Suprapubic skin (tissue), 4 donors: ENCODE results near the gene DFFA. TPM values are rescaled to one million over a fixed set of nuclear protein-coding genes. Genes with fewer than 3 reads are reported as not detected.
A peak's percentile ranks its signal among the peaks of the same experiment; 100 is the strongest.
"Not testable (repeated sequence)": the region's sequence is repeated elsewhere in the genome, so short reads cannot be mapped to it uniquely, and the experiment has no call there.

ENCODE experiments used
- DNase-seq, 2 donors: peaks; one replicate each; pipeline ENCODE4 v3.0.0-alpha.2; 2019; ENCODE audit warnings: low spot score in 2 of 2
- H3K27ac ChIP-seq: fragments of 200-600 bp; sonication (generic); one replicate; pipeline ENCODE4 v1.5.1; 2019
- H3K27me3 ChIP-seq: fragments of 200-600 bp; sonication (generic); one replicate; pipeline ENCODE4 v1.5.1; 2019
- H3K36me3 ChIP-seq: fragments of 200-600 bp; sonication (generic); one replicate; pipeline ENCODE4 v1.5.1; 2019
- H3K4me1 ChIP-seq: fragments of 200-600 bp; sonication (generic); one replicate; pipeline ENCODE4 v1.5.1; 2019
- H3K4me3 ChIP-seq: fragments of 200-600 bp; sonication (generic); one replicate; pipeline ENCODE4 v1.5.1; 2019; ENCODE audit warnings: mild to moderate bottlenecking
- H3K9me3 ChIP-seq: fragments of 200-600 bp; sonication (generic); one replicate; pipeline ENCODE4 v1.5.1; 2019
- EP300 ChIP-seq: sonication (generic); formaldehyde crosslinking; IDR thresholded peaks from one replicate; pipeline ENCODE4 v1.6.1; 2017; ENCODE audit warnings: antibody characterized with exemption
- POLR2A ChIP-seq, 2 donors: fragments of 450-650 bp; IDR thresholded peaks; one replicate each; pipeline ENCODE4 v1.6.1; 2017; ENCODE audit warnings: antibody characterized with exemption in 2 of 2, mild to moderate bottlenecking in 2 of 2, moderate library complexity in 2 of 2
- POLR2AphosphoS5 ChIP-seq, 3 donors: sonication (generic); formaldehyde crosslinking; IDR thresholded peaks; one replicate each; pipeline ENCODE4 v1.6.1; 2017; ENCODE audit warnings: antibody characterized with exemption in 3 of 3
- WGBS: methylation state at CpG from one replicate; pipeline ENCODE4 v1.1.5; 2018; 5-methylcytosine and 5-hydroxymethylcytosine counted together
- total RNA-seq, 4 donors: library from RNA; depleted of rRNA; stranded (reverse); fragments of >200 nt; gene quantifications; one replicate each; pipeline ENCODE4 v1.1.0, GENCODE V29; 2016
- TF ChIP-seq, protein P1 (sequence below), 2 donors: fragments of 200-600 bp in 1 of 2; fragments of 450-650 bp in 1 of 2; sonication (generic) in 1 of 2; IDR thresholded peaks; one replicate each; pipeline ENCODE4 v1.5.1; 2016 to 2019; ENCODE audit warnings: antibody characterized with exemption in 2 of 2, mild to moderate bottlenecking in 1 of 2, moderate library complexity in 1 of 2

DFFA gene
- total RNA-seq, 4 donors from 2014 or later, result 16.4 to 21.3 (median 20.2) TPM

DNA sequence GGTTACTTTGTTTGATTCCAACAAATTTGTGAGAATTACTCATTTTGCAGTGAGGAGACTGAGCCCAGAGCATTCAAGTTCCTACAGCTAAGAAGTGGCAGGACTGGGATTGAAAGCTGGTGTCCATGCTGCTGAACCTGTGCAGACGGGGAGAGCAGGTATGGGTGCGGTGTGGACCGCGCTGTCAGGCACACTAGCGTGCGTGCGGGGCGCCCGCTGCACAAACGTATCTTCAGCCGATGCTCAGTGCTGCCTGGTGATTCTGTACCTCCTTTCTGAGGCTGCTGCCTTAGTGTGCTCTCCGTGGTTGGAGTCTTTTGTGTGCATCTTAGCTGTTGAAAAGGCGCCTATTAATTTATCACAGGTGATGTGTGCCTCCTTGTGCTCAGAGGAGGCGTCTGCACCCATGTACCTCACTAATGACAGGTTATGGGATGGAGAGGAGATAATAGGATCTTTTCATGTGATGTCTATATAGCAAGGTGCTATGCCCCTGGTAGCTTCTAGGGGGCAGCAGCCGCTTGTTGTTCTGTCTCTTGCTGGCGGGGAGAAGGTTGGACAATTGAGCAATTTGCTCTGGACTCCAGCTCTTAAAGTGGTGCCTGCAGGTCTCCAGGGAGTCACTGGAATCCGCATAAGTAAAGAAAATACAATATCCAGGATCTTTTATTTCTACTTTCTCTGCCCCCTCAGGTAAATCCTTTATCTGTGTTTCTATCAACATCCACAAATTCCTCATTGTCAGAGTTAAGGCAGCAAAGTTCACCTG lies 35.0 kb upstream of the DFFA start:
- Histone ChIP-seq H3K4me3 (no peak overlapping the region), H3K27me3 (no peaks in the 10 kb centered on the region), H3K36me3 (no peaks in the 10 kb centered on the region), H3K4me1 (peaks cover 35% of the 10 kb centered on the region), H3K27ac (no peak overlapping the region), H3K9me3 (no peaks in the 10 kb centered on the region)
- no peak for DNase-seq
- TF ChIP-seq EP300, result no peak
- TF ChIP-seq, protein P1, sequence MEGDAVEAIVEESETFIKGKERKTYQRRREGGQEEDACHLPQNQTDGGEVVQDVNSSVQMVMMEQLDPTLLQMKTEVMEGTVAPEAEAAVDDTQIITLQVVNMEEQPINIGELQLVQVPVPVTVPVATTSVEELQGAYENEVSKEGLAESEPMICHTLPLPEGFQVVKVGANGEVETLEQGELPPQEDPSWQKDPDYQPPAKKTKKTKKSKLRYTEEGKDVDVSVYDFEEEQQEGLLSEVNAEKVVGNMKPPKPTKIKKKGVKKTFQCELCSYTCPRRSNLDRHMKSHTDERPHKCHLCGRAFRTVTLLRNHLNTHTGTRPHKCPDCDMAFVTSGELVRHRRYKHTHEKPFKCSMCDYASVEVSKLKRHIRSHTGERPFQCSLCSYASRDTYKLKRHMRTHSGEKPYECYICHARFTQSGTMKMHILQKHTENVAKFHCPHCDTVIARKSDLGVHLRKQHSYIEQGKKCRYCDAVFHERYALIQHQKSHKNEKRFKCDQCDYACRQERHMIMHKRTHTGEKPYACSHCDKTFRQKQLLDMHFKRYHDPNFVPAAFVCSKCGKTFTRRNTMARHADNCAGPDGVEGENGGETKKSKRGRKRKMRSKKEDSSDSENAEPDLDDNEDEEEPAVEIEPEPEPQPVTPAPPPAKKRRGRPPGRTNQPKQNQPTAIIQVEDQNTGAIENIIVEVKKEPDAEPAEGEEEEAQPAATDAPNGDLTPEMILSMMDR (IDR thresholded peaks at IDR 0.05), result peak; percentile 82 to 87
- WGBS, result 70% methylated on average over 17 of the region's 17 CpGs

DNA sequence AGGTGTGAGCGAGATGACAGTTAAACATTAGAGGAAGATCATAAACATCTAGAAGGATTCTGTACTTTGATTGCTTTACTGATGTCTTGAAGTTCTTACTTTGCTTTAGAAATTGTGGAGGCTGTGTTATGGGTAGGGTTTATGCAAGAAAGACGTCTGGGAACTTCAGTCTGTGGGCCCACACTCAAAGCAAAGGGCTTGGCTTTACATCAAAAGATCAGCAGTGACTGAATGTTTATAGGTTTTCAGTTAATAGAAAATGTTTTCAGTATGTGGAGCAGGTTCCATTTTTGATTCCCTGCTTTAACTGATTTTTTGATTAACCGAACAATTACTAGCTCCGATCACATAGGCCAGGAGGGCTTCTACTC lies 34.3 kb upstream of the DFFA start:
- TF ChIP-seq POLR2A (IDR thresholded peaks at IDR 0.05) (no peak), POLR2AphosphoS5 (IDR thresholded peaks at IDR 0.05) (no peak), EP300 (no peak)
- TF ChIP-seq, protein P1 (IDR thresholded peaks at IDR 0.05), result no peak
- no peak for DNase-seq
- no peak overlapping the region for H3K27ac ChIP-seq
- H3K4me1 ChIP-seq, result peaks cover 36% of the 10 kb centered on the region
- no peaks in the 10 kb centered on the region for H3K36me3 ChIP-seq
- no peaks in the 10 kb centered on the region for H3K9me3 ChIP-seq
- H3K27me3 ChIP-seq, result no peaks in the 10 kb centered on the region
- WGBS, result 79% methylated on average over 4 of the region's 4 CpGs
- H3K4me3 ChIP-seq, result no peak overlapping the region

DNA sequence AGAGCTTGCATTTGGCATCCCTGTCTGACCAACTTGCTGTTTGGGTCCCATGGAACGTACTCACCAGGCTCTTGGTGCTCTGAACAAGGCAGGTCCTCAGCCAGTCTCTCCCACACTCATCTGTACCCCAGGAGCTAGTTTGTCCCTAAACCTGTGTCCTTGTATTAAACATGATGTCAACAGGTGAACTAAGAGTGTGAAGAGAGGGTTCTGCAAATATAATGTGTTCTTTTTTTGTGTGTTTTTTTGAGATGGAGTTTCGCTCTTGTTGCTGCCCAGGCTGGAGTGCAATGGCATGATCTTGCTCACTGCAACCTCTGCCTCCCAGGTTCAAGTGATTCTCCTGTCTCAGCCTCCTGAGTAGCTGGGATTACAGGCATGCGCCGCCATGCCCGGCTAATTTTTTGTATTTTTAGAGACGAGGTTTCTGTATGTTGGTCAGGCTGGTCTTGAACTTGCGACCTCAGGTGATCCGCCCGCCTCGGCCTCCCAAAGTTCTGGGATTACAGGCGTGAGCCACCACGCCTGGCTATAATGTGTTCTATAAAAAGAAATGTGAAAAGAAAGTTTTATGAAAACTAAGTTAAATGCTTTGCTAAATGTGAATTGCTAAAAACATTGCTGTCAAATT lies 33.8 kb upstream of the DFFA start:
- H3K4me1 ChIP-seq, result peaks cover 31% of the 10 kb centered on the region
- not testable (repeated sequence) for H3K27ac ChIP-seq, H3K27me3 ChIP-seq, H3K9me3 ChIP-seq, H3K36me3 ChIP-seq, DNase-seq, H3K4me3 ChIP-seq
- 94% methylated on average over 12 of the region's 12 CpGs for WGBS

DNA sequence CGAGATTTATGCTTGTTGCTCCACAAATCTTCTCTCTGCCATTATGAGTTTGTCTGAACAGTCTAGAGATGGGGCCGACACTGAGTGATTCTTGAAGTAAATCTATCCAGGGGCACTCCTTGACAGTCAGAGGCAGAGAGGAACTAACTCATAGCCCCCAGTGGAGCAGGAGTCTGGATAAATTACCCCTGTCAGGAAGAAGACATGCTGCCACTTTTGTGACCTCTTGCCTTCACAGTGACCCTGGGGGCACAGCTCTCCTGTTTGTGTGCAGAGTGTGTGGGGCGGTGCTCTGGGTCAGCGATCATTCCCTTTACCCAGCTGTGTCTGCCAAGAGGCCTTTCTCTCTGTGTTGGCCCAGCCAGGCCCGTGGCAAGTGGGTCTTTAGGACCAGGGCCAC lies 31.9 kb upstream of the DFFA start:
- Histone ChIP-seq H3K4me1 (peaks cover 17% of the 10 kb centered on the region), H3K27ac (no peak overlapping the region), H3K27me3 (no peaks in the 10 kb centered on the region), H3K4me3 (no peak overlapping the region), H3K36me3 (no peaks in the 10 kb centered on the region), H3K9me3 (no peaks in the 10 kb centered on the region)
- peak in 1 of 2 donors; percentile 26 for DNase-seq
- 56% methylated on average over 5 of the region's 5 CpGs for WGBS
- no peak for TF ChIP-seq EP300
- TF ChIP-seq POLR2A (IDR thresholded peaks at IDR 0.05), result no peak
- no peak for TF ChIP-seq POLR2AphosphoS5 (IDR thresholded peaks at IDR 0.05)
- TF ChIP-seq, protein P1 (IDR thresholded peaks at IDR 0.05), result no peak

DNA sequence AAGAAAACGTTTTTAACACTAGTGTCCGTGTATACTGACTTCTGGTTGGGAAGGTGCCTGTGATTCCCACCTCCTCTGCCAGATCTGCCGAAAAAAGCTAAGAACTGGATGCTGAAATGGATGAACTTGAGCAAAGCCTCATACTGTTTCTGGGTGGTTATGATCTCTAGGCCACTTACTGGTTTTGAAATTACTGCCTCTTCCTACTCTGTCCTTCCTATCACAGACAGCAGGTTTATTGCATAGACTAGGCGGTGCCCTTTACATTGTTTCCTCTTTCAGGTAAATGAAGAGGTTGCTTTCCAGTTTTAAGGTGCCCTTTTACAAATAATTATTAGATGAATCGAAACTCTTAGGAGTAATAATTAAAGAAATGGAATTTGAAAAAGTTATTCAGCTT lies 29.9 kb upstream of the DFFA start:
- Histone ChIP-seq H3K4me3 (no peak overlapping the region), H3K9me3 (no peaks in the 10 kb centered on the region), H3K27ac (no peak overlapping the region), H3K4me1 (peaks cover 9% of the 10 kb centered on the region), H3K27me3 (no peaks in the 10 kb centered on the region), H3K36me3 (no peaks in the 10 kb centered on the region)
- WGBS, result 86% methylated on average over 5 of the region's 5 CpGs
- no peak for DNase-seq
- TF ChIP-seq, protein P1 (IDR thresholded peaks at IDR 0.05), result no peak
- TF ChIP-seq POLR2A (IDR thresholded peaks at IDR 0.05) (no peak), EP300 (no peak), POLR2AphosphoS5 (IDR thresholded peaks at IDR 0.05) (no peak)
